ENCODE measurements around the gene HLA-DPA1.

HLA-DPA1 gene

DNA sequence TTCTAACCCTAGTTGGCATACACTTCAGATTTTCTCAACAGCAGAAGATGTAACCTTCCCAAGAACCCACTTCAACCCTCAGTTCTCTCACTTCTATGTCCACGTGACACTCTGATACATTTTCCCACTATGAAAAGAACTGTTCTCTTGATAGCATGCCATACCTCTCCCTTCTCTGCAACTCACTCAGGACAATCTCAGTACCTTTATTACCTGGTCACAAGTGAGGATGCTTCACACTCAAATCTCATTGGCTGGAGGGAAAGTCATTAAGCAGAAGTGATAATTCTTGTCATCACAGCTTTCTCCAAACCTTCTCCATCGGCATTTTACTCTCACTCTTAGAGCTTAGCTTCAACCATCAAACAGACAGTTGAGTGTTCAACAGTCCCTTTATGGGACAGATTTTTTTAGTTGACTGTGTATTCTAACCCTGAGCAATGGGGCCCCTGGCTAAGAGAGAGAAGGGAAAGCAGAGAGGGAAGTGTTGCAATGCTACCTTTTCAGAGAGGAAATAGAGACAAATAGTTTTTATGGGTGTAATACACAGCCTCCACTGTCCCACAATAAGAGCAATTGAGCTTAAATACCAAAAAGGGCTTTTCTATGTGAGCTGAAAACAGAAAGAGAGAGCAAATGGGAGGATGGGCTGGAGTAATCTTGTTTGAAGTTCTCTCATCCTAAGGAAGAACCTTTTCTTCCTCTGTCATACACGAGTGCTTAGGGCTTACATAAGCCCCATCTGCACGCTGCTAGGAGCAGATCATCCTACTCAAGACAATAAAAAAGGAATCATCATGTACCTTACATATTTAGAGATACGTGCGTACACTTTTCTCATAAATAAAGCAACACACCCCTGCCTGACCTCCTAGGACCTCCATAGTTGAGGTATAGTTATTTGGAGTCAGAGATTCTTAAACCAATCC, 16.0 kb downstream of the HLA-DPA1 start:
- no peak overlapping the region for H3K27ac ChIP-seq
- TF ChIP-seq, protein P1, sequence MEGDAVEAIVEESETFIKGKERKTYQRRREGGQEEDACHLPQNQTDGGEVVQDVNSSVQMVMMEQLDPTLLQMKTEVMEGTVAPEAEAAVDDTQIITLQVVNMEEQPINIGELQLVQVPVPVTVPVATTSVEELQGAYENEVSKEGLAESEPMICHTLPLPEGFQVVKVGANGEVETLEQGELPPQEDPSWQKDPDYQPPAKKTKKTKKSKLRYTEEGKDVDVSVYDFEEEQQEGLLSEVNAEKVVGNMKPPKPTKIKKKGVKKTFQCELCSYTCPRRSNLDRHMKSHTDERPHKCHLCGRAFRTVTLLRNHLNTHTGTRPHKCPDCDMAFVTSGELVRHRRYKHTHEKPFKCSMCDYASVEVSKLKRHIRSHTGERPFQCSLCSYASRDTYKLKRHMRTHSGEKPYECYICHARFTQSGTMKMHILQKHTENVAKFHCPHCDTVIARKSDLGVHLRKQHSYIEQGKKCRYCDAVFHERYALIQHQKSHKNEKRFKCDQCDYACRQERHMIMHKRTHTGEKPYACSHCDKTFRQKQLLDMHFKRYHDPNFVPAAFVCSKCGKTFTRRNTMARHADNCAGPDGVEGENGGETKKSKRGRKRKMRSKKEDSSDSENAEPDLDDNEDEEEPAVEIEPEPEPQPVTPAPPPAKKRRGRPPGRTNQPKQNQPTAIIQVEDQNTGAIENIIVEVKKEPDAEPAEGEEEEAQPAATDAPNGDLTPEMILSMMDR (conservative IDR thresholded peaks at IDR 0.05) = no peak

DNA sequence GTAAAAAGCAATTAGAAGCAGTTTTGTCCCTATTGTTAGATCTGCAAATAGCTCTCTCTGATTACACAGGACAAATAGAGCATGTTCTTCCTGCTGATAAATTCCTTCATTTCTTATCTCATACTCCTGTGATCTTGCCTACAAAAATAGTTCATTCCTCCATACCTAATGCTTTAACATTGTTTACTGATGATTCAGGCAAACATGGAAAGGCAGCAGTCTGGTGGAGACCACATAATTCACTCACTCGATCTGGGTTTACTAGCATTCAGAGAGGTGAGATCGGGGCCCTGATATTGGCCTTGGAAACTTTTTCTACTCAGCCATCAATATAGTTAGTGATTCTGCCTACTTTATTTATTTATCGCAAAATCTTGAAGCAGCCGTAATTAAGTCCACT, 20.2 kb downstream of the HLA-DPA1 start:
- H3K27ac ChIP-seq = no peak overlapping the region
- TF ChIP-seq, protein P1 (conservative IDR thresholded peaks at IDR 0.05) = no peak

DNA sequence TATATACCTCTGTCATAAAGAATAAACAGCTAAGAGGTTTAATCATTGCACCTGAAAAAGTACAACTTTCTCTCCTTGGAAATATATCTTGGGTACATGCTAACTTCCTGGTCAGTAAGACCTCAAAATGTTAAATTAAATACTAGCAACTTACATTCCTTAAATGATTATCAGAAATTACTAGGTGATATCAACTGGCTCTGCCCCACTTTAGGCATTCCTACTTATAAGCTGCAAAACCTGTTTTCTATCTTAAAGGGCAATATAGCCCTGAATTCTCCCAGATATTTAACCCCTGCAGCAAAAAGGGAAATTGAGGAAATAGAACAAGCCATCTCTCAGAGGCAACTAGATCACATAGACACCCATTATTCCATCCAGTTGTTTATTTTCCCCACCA, 20.8 kb downstream of the HLA-DPA1 start:
- no peak overlapping the region for H3K27ac ChIP-seq
- TF ChIP-seq, protein P1 (conservative IDR thresholded peaks at IDR 0.05) = no peak

DNA sequence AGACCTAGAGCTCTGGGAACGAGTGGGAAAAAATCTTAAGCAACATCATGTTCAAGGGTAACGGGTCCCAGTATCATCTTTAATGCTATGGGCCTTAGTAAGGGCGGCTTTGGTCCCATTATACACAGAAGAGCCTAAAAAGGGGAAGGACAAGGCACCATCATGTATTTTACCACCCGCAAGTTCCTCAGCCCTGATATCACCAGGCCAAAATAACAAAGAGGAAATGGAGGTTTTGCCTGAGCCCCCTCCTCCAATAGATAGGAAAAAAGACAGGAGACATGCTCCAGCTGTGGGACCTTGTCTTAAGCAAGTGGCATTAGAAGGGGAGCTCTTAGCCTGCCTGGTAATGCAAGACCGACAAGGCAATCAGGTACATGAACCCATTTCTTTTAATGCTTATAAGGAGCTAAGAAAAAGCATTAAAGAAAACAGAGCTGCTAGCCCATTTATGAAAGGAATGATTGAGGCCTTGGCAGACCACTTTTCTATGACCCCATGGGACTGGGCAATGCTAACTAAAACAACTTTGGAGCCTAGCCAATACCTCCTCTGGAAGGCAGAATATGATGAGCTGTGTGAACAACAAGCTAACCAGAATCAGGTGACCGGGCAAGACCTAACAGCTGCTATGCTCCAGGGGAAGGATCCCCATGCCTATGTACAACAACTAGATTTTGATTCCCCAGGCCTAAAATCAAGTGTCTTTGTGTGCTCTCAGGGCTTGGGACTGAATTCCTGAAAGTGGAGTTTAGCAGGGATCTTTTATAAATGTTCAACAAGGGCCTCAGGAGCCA, 23.2 kb downstream of the HLA-DPA1 start:
- TF ChIP-seq, protein P1 (conservative IDR thresholded peaks at IDR 0.05) = no peak
- no peak overlapping the region for H3K27ac ChIP-seq

DNA sequence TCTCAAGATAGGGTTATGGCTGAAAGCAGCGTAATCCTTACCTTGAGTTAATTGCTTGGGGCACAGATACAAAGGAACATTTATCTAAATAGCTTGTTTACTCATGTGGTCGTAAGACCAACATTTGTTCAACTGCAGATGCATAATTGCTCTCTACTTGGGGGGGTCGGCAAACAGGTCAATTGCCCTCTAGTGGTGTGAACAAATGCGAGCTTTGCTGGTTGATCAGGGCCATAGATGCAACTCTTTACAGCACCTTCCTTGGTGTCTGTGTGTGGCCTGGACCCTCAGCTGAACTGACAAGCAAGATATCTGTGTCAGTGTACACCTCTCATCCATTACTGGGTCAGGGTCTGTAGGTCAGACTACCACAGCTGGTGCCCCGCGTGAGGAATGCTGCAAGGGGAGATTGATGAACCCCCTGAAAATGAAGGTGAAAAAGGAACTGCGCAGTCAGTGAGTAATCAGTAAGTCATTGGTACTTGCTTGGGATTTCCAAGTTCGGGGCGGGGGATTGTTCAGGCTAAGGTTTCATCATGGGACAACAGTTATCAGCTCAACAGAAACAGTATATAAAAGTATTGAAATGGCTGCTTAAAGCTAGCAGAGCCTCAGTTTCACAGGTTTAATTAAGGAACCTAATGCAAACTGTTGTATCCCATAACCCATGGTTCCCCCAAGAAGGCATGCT, 24.0 kb downstream of the HLA-DPA1 start:
- TF ChIP-seq, protein P1 (conservative IDR thresholded peaks at IDR 0.05) = peak; percentile 20; the same call in 1 of the 2 replicates

DNA sequence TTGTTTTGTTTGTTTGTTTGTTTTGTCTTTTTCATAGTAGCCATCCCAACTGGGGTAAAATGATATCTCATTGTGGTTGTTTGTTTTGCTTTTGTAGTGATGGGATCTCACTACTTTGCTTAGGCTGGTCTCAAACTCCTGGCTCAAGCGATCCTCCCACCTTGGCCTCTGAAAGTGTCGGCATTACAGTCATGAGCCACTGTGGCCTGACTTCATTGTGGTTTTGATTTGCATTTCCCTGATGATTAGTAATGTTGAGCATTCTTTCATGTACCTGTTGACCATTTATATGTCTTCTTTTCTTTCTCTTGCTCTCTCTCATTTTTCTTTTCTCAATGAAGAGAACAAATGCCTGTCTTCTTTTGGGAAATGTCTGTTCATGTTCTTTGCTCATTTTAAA, 33.3 kb downstream of the HLA-DPA1 start:
- no peak overlapping the region for H3K27ac ChIP-seq
- TF ChIP-seq, protein P1 (conservative IDR thresholded peaks at IDR 0.05) = no peak

More for the DNA sequence above, 24.0 kb downstream of the HLA-DPA1 start:
- H3K27ac ChIP-seq = no peak overlapping the region

DNA sequence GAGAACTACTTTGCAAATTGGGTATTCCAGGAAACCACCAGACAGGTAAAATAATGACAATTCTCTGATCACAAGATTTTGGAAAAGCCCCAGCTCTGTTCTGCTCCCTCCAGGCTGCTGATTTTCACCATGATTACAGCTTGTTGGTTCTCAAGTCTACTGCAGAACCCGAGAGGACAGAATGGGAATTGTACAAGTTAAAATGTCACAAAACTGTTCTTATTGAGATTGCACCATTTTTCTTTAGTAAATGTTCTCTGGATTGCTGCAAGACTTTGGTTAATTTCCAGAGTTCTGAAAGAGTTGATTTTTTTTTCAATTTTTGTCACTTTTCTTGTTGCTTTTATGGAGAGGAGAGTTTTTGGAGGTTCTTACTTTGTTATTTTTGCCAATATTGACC, 36.9 kb downstream of the HLA-DPA1 start:
- TF ChIP-seq, protein P1 (conservative IDR thresholded peaks at IDR 0.05) = no peak
- no peak overlapping the region for H3K27ac ChIP-seq
